Stimulated activated CD8-positive, alpha-beta memory T cell treated with anti-CD3 and anti-CD28 coated beads, Interleukin-12 subunit alpha, Interleukin-12 subunit beta, amount 100 ng/mL, for 1 hour (primary cell): ENCODE measurements around the gene LILRB5.
"Not testable (repeated sequence)": the region's sequence is repeated elsewhere in the genome, so short reads cannot be mapped to it uniquely, and the experiment has no call there.

Experiments
- DNase-seq: peaks from one replicate; pipeline ENCODE4 v3.0.0-alpha.2; 2020; ENCODE audit warnings: low read depth

The LILRB5 gene

GRCh38 chr19:54257116-54257480 lies at the start of gene LILRB5:
LILRB5 (minus strand) TSS chr19:54257273; CDS start chr19:54257193, 80 bp downstream.
- no peak for DNase-seq

- no peak for DNase-seq
These were observed 48.1 kb upstream of the LILRB5 start for GRCh38 chr19:54305141-54305540.

GRCh38 chr19:54302257-54302656 lies 45.2 kb upstream of the LILRB5 start:
- DNase-seq: no peak

GRCh38 chr19:54299515-54299914 lies 42.4 kb upstream of the LILRB5 start:
- no peak for DNase-seq

GRCh38 chr19:54299126-54299498 lies 42.0 kb upstream of the LILRB5 start:
- no peak for DNase-seq

GRCh38 chr19:54298357-54299125 lies 41.5 kb upstream of the LILRB5 start:
- no peak for DNase-seq

GRCh38 chr19:54297759-54298305 lies 40.8 kb upstream of the LILRB5 start:
- DNase-seq: no peak

- no peak for DNase-seq
These were observed 37.5 kb upstream of the LILRB5 start for GRCh38 chr19:54294539-54294938.

- not testable (repeated sequence) for DNase-seq
These were observed 32.1 kb upstream of the LILRB5 start for GRCh38 chr19:54289160-54289559.

- DNase-seq: no peak
These were observed 30.4 kb upstream of the LILRB5 start for GRCh38 chr19:54287456-54287855.

GRCh38 chr19:54286283-54286682 lies 29.2 kb upstream of the LILRB5 start:
- DNase-seq: not testable (repeated sequence)

- not testable (repeated sequence) for DNase-seq
These were observed 28.5 kb upstream of the LILRB5 start for GRCh38 chr19:54285427-54286056.

GRCh38 chr19:54282686-54283470 lies 25.8 kb upstream of the LILRB5 start:
- DNase-seq: no peak

- not testable (repeated sequence) for DNase-seq
These were observed 24.6 kb upstream of the LILRB5 start for GRCh38 chr19:54281729-54282075.

- DNase-seq: no peak
These were observed 24.1 kb upstream of the LILRB5 start, which contains the start of gene LILRB2 for GRCh38 chr19:54281007-54281728. LILRB2 (minus strand) TSS chr19:54281110; CDS start chr19:54280496, 614 bp downstream.

- DNase-seq: not testable (repeated sequence)
These were observed 23.4 kb upstream of the LILRB5 start for GRCh38 chr19:54280441-54280840.

- not testable (repeated sequence) for DNase-seq
These were observed 23.0 kb upstream of the LILRB5 start for GRCh38 chr19:54280025-54280424.

GRCh38 chr19:54279406-54279962 lies 22.4 kb upstream of the LILRB5 start:
- DNase-seq: no peak

- DNase-seq: not testable (repeated sequence)
These were observed 21.6 kb upstream of the LILRB5 start for GRCh38 chr19:54278571-54279195.

- DNase-seq: not testable (repeated sequence)
These were observed 21.0 kb upstream of the LILRB5 start for GRCh38 chr19:54278056-54278455.

- DNase-seq: not testable (repeated sequence)
These were observed 20.1 kb upstream of the LILRB5 start for GRCh38 chr19:54277111-54277615.
